Activated gamma-delta T cell treated with Interleukin-2 at 50 U/mL for 16 hours (primary cell): ENCODE results near the gene TRAPPC10.

Experiments
- DNase-seq: peaks from one replicate; pipeline ENCODE4 v3.0.0-alpha.2; 2020

The TRAPPC10 gene

GRCh38 chr21:43982489-43983078 lies 29.5 kb upstream of the TRAPPC10 start:
- no peak for DNase-seq

GRCh38 chr21:43983390-43983789 lies 28.7 kb upstream of the TRAPPC10 start:
- DNase-seq = no peak

GRCh38 chr21:43983860-43984420 lies 28.2 kb upstream of the TRAPPC10 start:
- no peak for DNase-seq

- DNase-seq = no peak
Measured at GRCh38 chr21:43984905-43985689, 27.0 kb upstream of the TRAPPC10 start.

DNA sequence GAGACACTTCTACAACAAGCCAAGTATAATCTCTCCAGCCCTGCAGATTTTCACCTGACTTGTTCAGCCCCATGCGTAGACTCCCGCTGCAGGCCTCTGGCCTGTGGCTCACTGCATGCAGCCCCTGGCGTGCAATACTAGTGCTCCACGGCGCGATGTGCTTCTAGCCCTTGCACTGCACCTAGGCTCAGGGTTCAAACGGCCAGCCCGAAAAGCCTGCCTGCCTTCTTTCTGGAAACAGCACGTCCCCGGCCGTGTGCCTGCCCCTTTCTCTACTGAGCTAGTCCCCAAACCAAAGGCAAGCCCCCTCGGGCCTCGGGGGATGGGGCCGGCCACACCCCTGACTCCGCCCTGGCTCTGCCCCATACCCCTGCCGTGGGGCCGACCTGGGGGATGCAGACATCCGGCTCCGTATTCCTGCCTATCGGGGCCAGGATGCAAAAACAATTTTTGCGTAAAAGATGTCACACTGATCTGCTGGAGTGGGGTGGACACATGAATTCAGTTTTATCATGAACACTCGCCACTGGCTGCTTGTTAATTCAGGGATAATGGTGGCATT lies 26.3 kb upstream of the TRAPPC10 start:
- DNase-seq = no peak

DNA sequence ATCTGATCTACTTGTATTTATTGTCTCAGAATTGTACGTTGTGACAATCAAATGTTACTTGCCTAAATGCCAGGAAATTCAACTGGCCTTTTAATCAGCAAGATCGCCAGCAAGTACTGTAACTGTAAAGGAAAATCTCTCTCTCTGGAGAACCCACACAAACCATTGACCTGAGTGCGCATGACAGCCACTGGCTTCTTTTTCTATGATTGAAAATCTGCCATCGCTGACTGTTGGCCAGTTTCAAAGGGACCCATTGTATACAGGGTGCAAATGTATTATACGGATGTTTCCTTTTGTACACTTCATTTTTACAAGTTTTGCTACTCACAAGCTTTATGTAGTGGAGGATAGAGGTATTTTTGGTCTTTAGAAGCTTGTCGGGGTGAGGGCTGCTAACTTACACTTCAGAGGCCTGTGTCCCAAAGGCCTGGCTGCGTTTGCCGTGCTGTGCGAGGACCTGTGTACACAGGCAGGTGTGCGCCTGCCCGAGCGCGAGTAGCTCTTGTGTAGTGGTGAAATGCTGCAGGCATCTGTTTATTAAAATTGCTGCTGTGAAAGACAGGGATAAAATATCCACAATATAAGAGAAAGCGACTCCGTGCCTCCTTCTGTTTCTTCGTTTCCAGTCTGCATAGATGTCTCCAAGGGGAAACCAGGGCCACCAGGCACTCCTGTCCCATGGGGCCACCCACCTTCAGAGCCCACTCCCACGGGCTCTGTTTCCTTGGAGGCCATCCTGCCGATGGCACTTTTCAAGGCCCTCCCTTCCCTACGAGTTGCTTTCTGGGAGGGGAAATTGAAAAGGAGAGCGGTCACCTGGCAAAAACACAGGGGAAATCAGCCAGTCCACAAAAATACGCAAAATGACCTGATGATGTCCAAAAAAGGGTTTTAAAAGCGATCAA lies 25.3 kb upstream of the TRAPPC10 start:
- no peak for DNase-seq

GRCh38 chr21:43987509-43987908 lies 24.6 kb upstream of the TRAPPC10 start:
- DNase-seq = no peak

- no peak for DNase-seq
Measured at GRCh38 chr21:43988016-43988415, 24.1 kb upstream of the TRAPPC10 start.

GRCh38 chr21:43988506-43989230 lies 23.4 kb upstream of the TRAPPC10 start:
- DNase-seq = no peak

- DNase-seq = no peak
Measured at GRCh38 chr21:43989401-43989800, 22.7 kb upstream of the TRAPPC10 start.

GRCh38 chr21:43991447-43991991 lies 20.6 kb upstream of the TRAPPC10 start:
- DNase-seq = no peak

- no peak for DNase-seq
Measured at GRCh38 chr21:43992121-43992520, 20.0 kb upstream of the TRAPPC10 start.

GRCh38 chr21:43993420-43993934 lies 18.6 kb upstream of the TRAPPC10 start:
- DNase-seq = no peak

DNA sequence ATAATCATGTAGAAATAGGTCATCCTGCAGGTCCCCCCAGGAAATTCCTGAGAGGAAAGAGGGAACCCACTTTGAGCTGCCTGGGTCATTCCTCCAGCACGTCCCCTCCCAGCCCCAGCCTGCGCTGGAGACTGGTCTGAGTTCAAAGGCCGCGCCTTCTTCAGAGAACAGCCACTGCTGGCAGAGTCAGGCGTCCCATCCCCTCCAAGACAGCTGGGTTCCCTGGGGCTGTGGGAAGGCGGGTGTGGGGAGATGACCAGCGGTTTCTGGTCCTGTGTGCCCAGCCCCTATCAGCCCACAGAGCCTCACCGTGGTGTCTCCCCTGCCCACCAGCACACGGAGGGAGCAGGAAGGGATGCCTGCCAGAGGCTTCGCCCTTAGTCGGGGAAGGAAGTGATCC lies 18.0 kb upstream of the TRAPPC10 start:
- DNase-seq = no peak

DNA sequence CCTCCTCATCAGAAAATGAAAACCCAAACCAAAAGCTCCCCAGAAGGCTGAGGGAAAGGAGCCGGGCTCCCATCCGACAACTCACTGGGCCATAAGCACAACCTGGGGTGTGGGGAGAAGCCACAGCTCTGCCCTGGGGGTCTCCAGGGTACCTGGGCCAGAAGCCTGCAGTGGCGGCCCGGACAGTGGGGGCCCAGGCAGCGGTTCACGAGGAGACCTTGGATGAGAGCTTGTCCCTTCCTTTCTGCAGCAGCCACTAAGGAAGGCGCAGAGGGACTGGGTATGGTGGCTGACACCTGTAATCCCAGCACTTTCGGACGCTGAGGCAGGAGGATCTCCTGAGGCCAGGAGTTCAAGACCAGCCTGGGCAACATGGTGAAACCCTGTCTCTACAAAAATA lies 17.5 kb upstream of the TRAPPC10 start:
- DNase-seq = no peak

- no peak for DNase-seq
Measured at GRCh38 chr21:43995521-43996105, 16.5 kb upstream of the TRAPPC10 start.

DNA sequence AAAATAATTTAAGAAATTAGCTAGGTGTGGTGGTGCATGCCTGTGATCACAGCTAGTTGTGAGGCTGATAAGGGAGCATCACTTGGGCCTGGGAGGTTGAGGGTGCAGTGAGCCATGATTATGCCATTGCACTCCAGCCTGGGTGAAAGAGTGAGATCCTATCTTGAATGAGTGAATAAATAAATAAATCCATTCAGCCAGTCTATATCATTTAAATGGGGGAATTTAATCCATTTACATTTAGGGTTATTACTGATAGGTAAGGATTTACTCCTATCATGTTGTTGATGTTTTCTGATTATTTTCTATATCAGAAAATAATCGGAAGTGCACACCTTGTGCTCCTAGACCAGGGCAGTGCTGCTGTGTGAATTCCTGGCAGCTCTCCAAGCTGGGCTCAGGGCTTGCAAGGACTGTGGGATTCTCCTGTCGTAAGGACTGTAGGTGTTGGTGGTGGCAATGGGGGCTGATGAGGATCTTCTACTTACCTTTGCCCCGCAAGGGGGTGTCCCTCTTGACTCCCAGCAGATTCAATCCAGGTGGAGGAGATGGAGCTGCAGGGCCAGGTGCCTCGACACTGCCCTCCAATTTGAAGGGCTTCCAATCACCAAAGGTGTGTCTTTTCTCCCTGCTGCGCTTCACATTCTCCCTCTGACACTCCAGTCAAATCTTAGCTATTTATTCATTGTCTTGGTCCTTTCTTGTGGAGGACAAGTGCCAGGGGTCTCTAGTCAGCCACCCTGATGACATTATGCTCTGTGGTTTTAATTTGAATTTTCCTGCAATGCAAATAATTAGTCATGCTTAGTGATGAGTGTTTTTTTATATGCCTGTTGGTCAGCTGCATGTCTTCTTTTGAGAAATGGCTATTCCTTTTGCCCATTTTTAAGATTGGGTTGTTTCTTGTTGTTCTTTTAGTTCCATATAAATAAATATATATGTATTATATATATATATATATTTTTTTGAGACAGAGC lies 14.1 kb upstream of the TRAPPC10 start:
- DNase-seq = no peak

- no peak for DNase-seq
Measured at GRCh38 chr21:44000360-44000759, 11.7 kb upstream of the TRAPPC10 start.

- no peak for DNase-seq
Measured at GRCh38 chr21:44002511-44002910, 9.6 kb upstream of the TRAPPC10 start.
